Choroid plexus epithelial cell (primary cell): Measurements from ENCODE around the gene NEMP2.

Source experiments
- DNase-seq: peaks from one replicate; pipeline ENCODE4 v3.0.0-alpha.2; 2010; ENCODE audit warnings: low read depth
- H3K4me3 ChIP-seq: 2 replicates; pipeline ENCODE4 v1.5.1; 2011; ENCODE audit warnings: low read depth, mild to moderate bottlenecking, control low read depth, low read length, moderate library complexity
- CTCF ChIP-seq: conservative IDR thresholded peaks from 2 replicates; pipeline ENCODE4 v1.5.1; 2011; ENCODE audit warnings: low read depth, mild to moderate bottlenecking, control low read depth, inconsistent platforms, low read length, moderate library complexity

Gene NEMP2

GRCh38 chr2:190493095-190493494 is 41.4 kb downstream of the NEMP2 start:
- TF ChIP-seq CTCF = no peak

GRCh38 chr2:190490502-190490901 is 44.0 kb downstream of the NEMP2 start:
- no peak for DNase-seq
- no peak for TF ChIP-seq CTCF
- no peak overlapping the region for H3K4me3 ChIP-seq

More at GRCh38 chr2:190493095-190493494, 41.4 kb downstream of the NEMP2 start:
- H3K4me3 ChIP-seq = no peak overlapping the region
- no peak for DNase-seq

GRCh38 chr2:190489475-190489874 is 45.0 kb downstream of the NEMP2 start:
- DNase-seq = no peak
- no peak for TF ChIP-seq CTCF
- no peak overlapping the region for H3K4me3 ChIP-seq

- no peak for TF ChIP-seq CTCF
- no peak for DNase-seq
- no peak overlapping the region for H3K4me3 ChIP-seq
Observed at GRCh38 chr2:190488516-190489233, 45.8 kb downstream of the NEMP2 start.

- DNase-seq = no peak
- no peak overlapping the region for H3K4me3 ChIP-seq
- TF ChIP-seq CTCF = no peak
Observed at GRCh38 chr2:190486037-190486623, 48.4 kb downstream of the NEMP2 start.

GRCh38 chr2:190482451-190482850 is 52.1 kb downstream of the NEMP2 start:
- peak; percentile 14 for DNase-seq
- H3K4me3 ChIP-seq = no peak overlapping the region
- no peak for TF ChIP-seq CTCF

GRCh38 chr2:190481339-190481738 is 53.2 kb downstream of the NEMP2 start:
- H3K4me3 ChIP-seq = no peak overlapping the region
- no peak for TF ChIP-seq CTCF

More at GRCh38 chr2:190481339-190481738, 53.2 kb downstream of the NEMP2 start:
- no peak for DNase-seq
